HepG2 (cell line): ENCODE data around the gene COG8. TPM values are rescaled to one million over a fixed set of nuclear protein-coding genes. Genes with fewer than 3 reads are reported as not detected.

Source experiments
- ATM ChIP-seq: fragments of 450-650 bp; IDR thresholded peaks from 2 replicates; pipeline ENCODE4 v1.7.1; 2017; ENCODE audit warnings: mild to moderate bottlenecking, borderline replicate concordance
- CHD2 ChIP-seq: IDR thresholded peaks from 2 replicates; pipeline ENCODE4 v1.6.1; 2011; ENCODE audit warnings: low read depth, low read length, improper control_type of control experiment
- FOXC1 ChIP-seq: sonication (generic); formaldehyde crosslinking; IDR thresholded peaks from 2 replicates; pipeline ENCODE4 v1.8.0; 2022; ENCODE audit warnings: mild to moderate bottlenecking, missing genetic modification reagents, borderline replicate concordance
- GRHL1 ChIP-seq: sonication (generic); formaldehyde crosslinking; conservative IDR thresholded peaks from 2 replicates; pipeline ENCODE4 v1.8.0; 2022; ENCODE audit warnings: missing genetic modification reagents
- HNRNPK ChIP-seq: fragments of 200-400 bp; formaldehyde crosslinking; IDR thresholded peaks from 2 replicates; pipeline ENCODE4 v1.6.1; 2018; ENCODE audit warnings: low read length, low read depth, moderate library complexity, mild to moderate bottlenecking; ENCODE audit not compliant: poor library complexity, severe bottlenecking
- KAT8 ChIP-seq: IDR thresholded peaks from 2 replicates; pipeline ENCODE4 v1.6.1; 2016; ENCODE audit warnings: missing genetic modification reagents, missing compliant biosample characterization
- KMT2B ChIP-seq: IDR thresholded peaks from 2 replicates; pipeline ENCODE4 v1.6.1; 2016; ENCODE audit warnings: missing genetic modification reagents, missing compliant biosample characterization
- MEIS1 ChIP-seq: sonication (generic); formaldehyde crosslinking; IDR thresholded peaks from 2 replicates; pipeline ENCODE4 v1.9.0; 2021; ENCODE audit warnings: mild to moderate bottlenecking, missing genetic modification reagents, moderate library complexity, borderline replicate concordance
- MIER2 ChIP-seq: IDR thresholded peaks from 2 replicates; pipeline ENCODE4 v1.6.1; 2016; ENCODE audit warnings: missing biosample characterization, missing genetic modification reagents
- MLLT10 ChIP-seq: sonication (generic); formaldehyde crosslinking; IDR thresholded peaks from 2 replicates; pipeline ENCODE4 v1.4.0; 2020; ENCODE audit warnings: missing genetic modification reagents
- NFE2L1 ChIP-seq: sonication (generic); formaldehyde crosslinking; IDR thresholded peaks from 2 replicates; pipeline ENCODE4 v1.4.0; 2020; ENCODE audit warnings: missing genetic modification reagents, mild to moderate bottlenecking, borderline replicate concordance
- SMAD3 ChIP-seq: sonication (generic); formaldehyde crosslinking; IDR thresholded peaks from 2 replicates; pipeline ENCODE4 v1.4.0; 2020; ENCODE audit warnings: missing genetic modification reagents
- SNRNP70 ChIP-seq: fragments of 200-400 bp; formaldehyde crosslinking; IDR thresholded peaks from 2 replicates; pipeline ENCODE4 v1.6.1; 2017; ENCODE audit warnings: mild to moderate bottlenecking, low read depth, low read length, moderate library complexity
- TBP ChIP-seq: sonication (generic); formaldehyde crosslinking; IDR thresholded peaks from 2 replicates; pipeline ENCODE4 v1.5.0; 2020; ENCODE audit warnings: missing genetic modification reagents
- U2AF2 ChIP-seq: fragments of 200-400 bp; formaldehyde crosslinking; IDR thresholded peaks from 2 replicates; pipeline ENCODE4 v1.6.1; 2017; ENCODE audit warnings: low read depth, mild to moderate bottlenecking, low read length
- ZFP90 ChIP-seq: sonication (generic); formaldehyde crosslinking; IDR thresholded peaks from 2 replicates; pipeline ENCODE4 v1.8.0; 2022; ENCODE audit warnings: missing genetic modification reagents, mild to moderate bottlenecking, inconsistent platforms, borderline replicate concordance
- ZMAT5 ChIP-seq: sonication (generic); formaldehyde crosslinking; IDR thresholded peaks from 2 replicates; pipeline ENCODE4 v1.5.0; 2020; ENCODE audit warnings: mild to moderate bottlenecking, low read depth, missing genetic modification reagents, borderline replicate concordance
- ZNF20 ChIP-seq: sonication (generic); formaldehyde crosslinking; IDR thresholded peaks from 2 replicates; pipeline ENCODE4 v1.4.0; 2020; ENCODE audit warnings: mild to moderate bottlenecking, moderate library complexity, missing genetic modification reagents
- ZNF24 ChIP-seq: fragments of 450-650 bp; IDR thresholded peaks from 2 replicates; pipeline ENCODE4 v1.6.1; 2017; ENCODE audit warnings: antibody characterized with exemption, mild to moderate bottlenecking
- ZNF367 ChIP-seq: sonication (generic); formaldehyde crosslinking; IDR thresholded peaks from 2 replicates; pipeline ENCODE4 v1.4.0; 2020; ENCODE audit warnings: missing genetic modification reagents, borderline replicate concordance
- ZNF501 ChIP-seq: sonication (generic); formaldehyde crosslinking; IDR thresholded peaks from 2 replicates; pipeline ENCODE4 v1.5.1; 2020; ENCODE audit warnings: mild to moderate bottlenecking, moderate library complexity, missing genetic modification reagents
- ZNF564 ChIP-seq: sonication (generic); formaldehyde crosslinking; IDR thresholded peaks from 2 replicates; pipeline ENCODE4 v1.8.1; 2023; ENCODE audit warnings: mild to moderate bottlenecking, missing genetic modification reagents
- ZNF652 ChIP-seq: IDR thresholded peaks from 2 replicates; pipeline ENCODE4 v1.6.1; 2016; ENCODE audit warnings: low read depth, borderline replicate concordance
- ZNF670 ChIP-seq: sonication (generic); formaldehyde crosslinking; IDR thresholded peaks from 2 replicates; pipeline ENCODE4 v1.8.0; 2022; ENCODE audit warnings: mild to moderate bottlenecking, missing genetic modification reagents, borderline replicate concordance
- ZNF713 ChIP-seq: sonication (generic); formaldehyde crosslinking; IDR thresholded peaks from 2 replicates; pipeline ENCODE4 v1.4.0; 2020; ENCODE audit warnings: mild to moderate bottlenecking, missing genetic modification reagents
- ZSCAN30 ChIP-seq: sonication (generic); formaldehyde crosslinking; IDR thresholded peaks from 2 replicates; pipeline ENCODE4 v1.5.0; 2020; ENCODE audit warnings: mild to moderate bottlenecking, missing genetic modification reagents
- polyA plus RNA-seq, 8 experiments: library from polyadenylated mRNA; depleted of rRNA in 3 of 8; stranded (reverse) in 7 of 8; unstranded in 1 of 8; fragments of >200 nt; fragmentation: Illumina TruSeq in 4 of 8; extraction: Trizol in 4 of 8; gene quantifications; 2 replicates each; pipeline versions ENCODE4 v1.2.1 to v1.2.3, GENCODE V29; 2011 to 2016; ENCODE audit warnings: low read depth in 4 of 8, missing spikeins in 1 of 8, mixed read lengths in 1 of 8; ENCODE audit not compliant: insufficient read depth in 1 of 8
- total RNA-seq, 5 experiments: library from RNA; depleted of rRNA; stranded (reverse); fragments of >200 nt; fragmentation: Illumina TruSeq; extraction: Trizol; gene quantifications; 2 replicates each; pipeline ENCODE4 v1.2.3, GENCODE V29; 2016; ENCODE audit warnings: low read depth in 1 of 5
- TF ChIP-seq, protein P1 (sequence below): sonication (generic); formaldehyde crosslinking; IDR thresholded peaks from 2 replicates; pipeline ENCODE4 v1.8.1; 2023; ENCODE audit warnings: mild to moderate bottlenecking, missing genetic modification reagents
- TF ChIP-seq, protein P2 (sequence below): sonication (generic); formaldehyde crosslinking; IDR thresholded peaks from 2 replicates; pipeline ENCODE4 v1.9.0; 2021; ENCODE audit warnings: missing genetic modification reagents, mild to moderate bottlenecking, borderline replicate concordance

Gene COG8
- total and polyA plus RNA-seq, 2 of the 13 experiments (the other 11 are each of a cell fraction or from before 2014, with no cell fraction given), result 45.5 to 52.1 TPM

GRCh38 chr16:69326172-69326873 lies 13.0 kb downstream of the COG8 start (continued):
- no peak for TF ChIP-seq GRHL1 (CRISPR knock-in tag)
- TF ChIP-seq CHD2, result no peak
- no peak for TF ChIP-seq ZNF713 (CRISPR knock-in tag)
- TF ChIP-seq MEIS1 (CRISPR knock-in tag), result peak; percentile 52; the same call in 1 of the 2 replicates
- TF ChIP-seq ZNF564 (CRISPR knock-in tag), result no peak
- TF ChIP-seq KAT8 (CRISPR knock-in tag), result peak; percentile 54
- peak; percentile 69; the same call in 1 of the 2 replicates for TF ChIP-seq FOXC1 (CRISPR knock-in tag)
- TF ChIP-seq ATM, result no peak
- TF ChIP-seq ZNF367, result no peak
- TF ChIP-seq ZNF20 (CRISPR knock-in tag), result no peak
- TF ChIP-seq SNRNP70, result no peak
- TF ChIP-seq ZNF24, result no peak
- TF ChIP-seq KMT2B (CRISPR knock-in tag), result no peak; the same call in 1 of the 2 replicates
- no peak for TF ChIP-seq HNRNPK
- TF ChIP-seq, protein P1, sequence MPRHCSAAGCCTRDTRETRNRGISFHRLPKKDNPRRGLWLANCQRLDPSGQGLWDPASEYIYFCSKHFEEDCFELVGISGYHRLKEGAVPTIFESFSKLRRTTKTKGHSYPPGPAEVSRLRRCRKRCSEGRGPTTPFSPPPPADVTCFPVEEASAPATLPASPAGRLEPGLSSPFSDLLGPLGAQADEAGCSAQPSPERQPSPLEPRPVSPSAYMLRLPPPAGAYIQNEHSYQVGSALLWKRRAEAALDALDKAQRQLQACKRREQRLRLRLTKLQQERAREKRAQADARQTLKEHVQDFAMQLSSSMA (CRISPR knock-in tag), result peak; percentile 43; the same call in 1 of the 2 replicates
- no peak for TF ChIP-seq U2AF2
- TF ChIP-seq MLLT10 (CRISPR knock-in tag), result no peak
- peak; percentile 83 for TF ChIP-seq ZNF652 (CRISPR knock-in tag)
- TF ChIP-seq MIER2 (CRISPR knock-in tag), result 0 out of 2 replicates have a peak, but pooled peaks have one; percentile 56
- TF ChIP-seq ZMAT5 (CRISPR knock-in tag), result no peak
- no peak for TF ChIP-seq NFE2L1 (CRISPR knock-in tag)
- no peak; the same call in 1 of the 2 replicates for TF ChIP-seq SMAD3 (CRISPR knock-in tag)
- TF ChIP-seq, protein P2, sequence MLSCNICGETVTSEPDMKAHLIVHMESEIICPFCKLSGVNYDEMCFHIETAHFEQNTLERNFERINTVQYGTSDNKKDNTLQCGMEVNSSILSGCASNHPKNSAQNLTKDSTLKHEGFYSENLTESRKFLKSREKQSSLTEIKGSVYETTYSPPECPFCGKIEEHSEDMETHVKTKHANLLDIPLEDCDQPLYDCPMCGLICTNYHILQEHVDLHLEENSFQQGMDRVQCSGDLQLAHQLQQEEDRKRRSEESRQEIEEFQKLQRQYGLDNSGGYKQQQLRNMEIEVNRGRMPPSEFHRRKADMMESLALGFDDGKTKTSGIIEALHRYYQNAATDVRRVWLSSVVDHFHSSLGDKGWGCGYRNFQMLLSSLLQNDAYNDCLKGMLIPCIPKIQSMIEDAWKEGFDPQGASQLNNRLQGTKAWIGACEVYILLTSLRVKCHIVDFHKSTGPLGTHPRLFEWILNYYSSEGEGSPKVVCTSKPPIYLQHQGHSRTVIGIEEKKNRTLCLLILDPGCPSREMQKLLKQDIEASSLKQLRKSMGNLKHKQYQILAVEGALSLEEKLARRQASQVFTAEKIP, result no peak
- TF ChIP-seq ZSCAN30 (CRISPR knock-in tag), result no peak
- TF ChIP-seq ZFP90 (CRISPR knock-in tag), result no peak
- TF ChIP-seq ZNF501 (CRISPR knock-in tag), result peak; percentile 53
- TF ChIP-seq TBP (CRISPR knock-in tag), result no peak
- no peak for TF ChIP-seq ZNF670
